ENCODE measurements around the gene HES2.
"Not testable (repeated sequence)": the region's sequence is repeated elsewhere in the genome, so short reads cannot be mapped to it uniquely, and the experiment has no call there.

HES2 gene

GRCh38 chr1:6384135-6384534 is 35.6 kb downstream of the HES2 start:
- no peak for DNase-seq

DNA sequence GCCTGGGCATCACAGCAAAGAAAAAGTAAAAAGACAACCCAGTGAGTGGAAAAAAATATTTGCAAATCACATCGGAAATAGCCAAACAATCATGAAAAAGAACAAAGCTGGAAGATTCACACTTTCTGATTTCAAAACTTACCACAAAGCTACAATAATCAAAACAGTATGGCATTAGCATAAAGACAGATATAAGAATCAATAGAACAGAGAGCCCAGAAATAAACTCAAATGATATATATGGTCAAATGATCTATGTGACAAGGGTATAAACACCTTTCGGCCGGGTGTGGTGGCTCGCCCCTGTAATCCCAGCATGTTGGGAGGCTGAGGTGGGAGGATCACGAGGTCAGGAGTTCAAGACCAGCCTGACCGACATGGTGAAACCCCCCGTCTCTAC is 39.7 kb downstream of the HES2 start:
- DNase-seq = no peak

GRCh38 chr1:6378096-6378746 is 41.5 kb downstream of the HES2 start:
- no peak for DNase-seq

GRCh38 chr1:6373961-6374720 is 45.6 kb downstream of the HES2 start:
- no peak for DNase-seq

DNA sequence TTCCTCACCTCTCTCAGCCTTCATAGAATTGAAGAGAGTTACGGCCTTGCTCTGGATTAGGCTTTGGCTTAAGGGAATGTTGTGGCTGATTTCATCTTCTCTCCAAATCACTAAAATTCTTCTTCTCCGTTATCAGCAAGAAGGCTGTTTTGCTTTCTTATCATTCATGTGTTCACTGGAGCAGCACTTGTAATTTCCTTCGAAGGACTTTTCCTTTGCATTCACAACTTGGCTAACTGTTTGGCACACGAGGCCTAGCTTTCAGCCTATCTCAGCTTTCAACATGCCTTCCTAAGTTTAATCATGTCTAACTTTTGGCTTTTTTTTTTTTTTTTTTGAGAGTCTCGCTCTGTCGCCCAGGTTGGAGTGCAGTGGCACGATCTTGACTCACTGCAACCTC is 47.5 kb downstream of the HES2 start:
- not testable (repeated sequence) for DNase-seq

DNA sequence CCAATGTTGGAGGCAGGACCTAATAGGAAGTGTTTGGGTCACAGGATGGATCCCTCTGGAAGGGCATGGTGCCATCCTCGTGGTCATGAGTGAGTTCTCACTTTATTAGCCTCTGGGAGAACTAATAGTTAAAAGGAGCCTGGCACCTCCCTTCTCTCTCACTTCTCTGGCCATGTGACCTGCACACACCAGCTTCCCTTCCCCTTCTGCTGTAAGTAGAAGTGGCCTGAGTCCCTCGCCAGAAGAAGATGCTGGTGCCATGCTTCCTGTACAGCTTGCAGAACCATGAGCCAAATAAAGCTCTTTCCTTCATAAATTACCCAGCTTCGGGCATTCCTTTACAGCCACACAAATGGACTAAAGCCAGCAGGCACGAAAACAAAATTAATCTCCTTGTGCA is 49.7 kb downstream of the HES2 start:
- DNase-seq = no peak

DNA sequence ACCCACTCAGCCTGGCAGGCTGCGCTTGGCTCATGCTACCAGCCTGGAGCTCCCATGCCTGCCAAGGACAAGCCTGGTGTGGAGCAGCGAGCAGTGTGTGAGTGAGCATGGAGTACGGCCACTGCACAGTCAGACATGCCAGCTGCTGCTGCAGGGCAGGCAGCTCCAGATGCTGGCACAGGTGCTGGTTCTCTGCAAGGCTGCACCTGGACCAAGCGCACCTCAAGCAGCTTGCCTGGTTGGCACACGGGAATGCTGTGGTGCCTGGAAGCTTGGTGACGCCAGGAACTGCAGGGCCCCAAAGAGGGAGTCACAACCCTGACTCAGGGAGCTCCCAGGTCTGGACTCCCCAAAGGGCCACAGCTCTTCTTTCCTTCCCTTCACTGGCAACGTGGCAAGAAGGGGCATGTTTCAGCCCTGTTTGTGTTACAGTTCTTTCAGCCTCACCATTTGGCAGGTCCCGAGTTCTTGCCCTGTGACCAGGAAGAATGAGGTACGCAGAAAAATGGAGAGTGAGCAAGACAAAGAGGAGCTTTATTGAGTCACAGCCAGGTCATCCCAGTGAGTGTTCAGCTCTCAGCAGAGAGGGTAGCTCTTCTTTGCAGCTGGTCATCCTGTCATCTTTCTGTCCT is 52.2 kb downstream of the HES2 start:
- DNase-seq = no peak

- DNase-seq = no peak
Observed at GRCh38 chr1:6365047-6365446, 54.7 kb downstream of the HES2 start.

GRCh38 chr1:6363085-6363884 is 56.4 kb downstream of the HES2 start:
- peak; percentile 11 for DNase-seq

Measured in activated effector memory CD4-positive, alpha-beta T cell treated with Interleukin-2 at 50 U/mL for 16 hours (primary cell).